OCI-LY7 (cell line): Measurements from ENCODE around the gene GGA2. TPM values are rescaled to one million over a fixed set of nuclear protein-coding genes. Genes with fewer than 3 reads are reported as not detected.
A peak's percentile ranks its signal among the peaks of the same experiment; 100 is the strongest.

Experiments
- BruUV-seq: library from RNA; stranded (reverse); fragments of 400-500 nt; replicated peaks from 2 replicates; lab custom pipeline; 2021; lab: Mats Ljungman, UMichigan
- CTCF ChIA-PET: fragments of 300-600 bp; sonication (Branson Sonifier 250); formaldehyde crosslinking; loops from one replicate; lab custom pipeline; 2022; ENCODE audit warnings: antibody characterized with exemption; ENCODE audit not compliant: unreplicated experiment; lab: Charles Lee
- POLR2A ChIA-PET: fragments of 300-600 bp; sonication (Branson Sonifier 250); formaldehyde crosslinking; loops from one replicate; lab custom pipeline; 2022; ENCODE audit warnings: antibody characterized with exemption; lab: Charles Lee
- DNase-seq: peaks from one replicate; pipeline ENCODE4 v3.0.0-alpha.2; 2015; ENCODE audit warnings: low spot score
- H2AFZ ChIP-seq: fragments of 200-600 bp; sonication (generic), shearing (Covaris generic); 2 replicates; pipeline ENCODE4 v1.6.1; 2014; ENCODE audit warnings: mild to moderate bottlenecking, antibody characterized with exemption, low read length, moderate library complexity
- H3K27ac ChIP-seq: fragments of 200-600 bp; sonication (generic); 2 replicates; pipeline ENCODE4 v1.5.1; 2014; ENCODE audit warnings: mixed run types, low read depth, mild to moderate bottlenecking, moderate library complexity, low read length, inconsistent platforms; ENCODE audit not compliant: poor library complexity, severe bottlenecking
- H3K36me3 ChIP-seq: fragments of 200-600 bp; sonication (generic); 2 replicates; pipeline ENCODE4 v1.6.1; 2014; ENCODE audit warnings: mild to moderate bottlenecking, antibody characterized with exemption, low read length, moderate library complexity, mixed read lengths; ENCODE audit not compliant: insufficient read depth
- H3K4me1 ChIP-seq: fragments of 200-600 bp; sonication (generic); 2 replicates; pipeline ENCODE4 v1.5.1; 2014; ENCODE audit warnings: mild to moderate bottlenecking, low read length; ENCODE audit not compliant: insufficient read depth, poor library complexity, severe bottlenecking
- H3K4me2 ChIP-seq: fragments of 200-600 bp; sonication (generic); 2 replicates; pipeline ENCODE4 v1.6.1; 2014; ENCODE audit warnings: mild to moderate bottlenecking, low read length
- H3K4me3 ChIP-seq: fragments of 200-600 bp; sonication (generic); 2 replicates; pipeline ENCODE4 v1.5.1; 2014; ENCODE audit warnings: mild to moderate bottlenecking, low read depth, low read length; ENCODE audit not compliant: poor library complexity, severe bottlenecking
- H3K79me2 ChIP-seq: fragments of 200-600 bp; sonication (generic); 2 replicates; pipeline ENCODE4 v1.6.1; 2016; ENCODE audit warnings: low read depth, mild to moderate bottlenecking, low read length, moderate library complexity, mixed read lengths; ENCODE audit not compliant: insufficient read depth
- H3K9me2 ChIP-seq: fragments of 200-600 bp; sonication (generic); 2 replicates; pipeline ENCODE4 v1.6.1; 2016; ENCODE audit warnings: mild to moderate bottlenecking, low read length, mixed read lengths; ENCODE audit not compliant: insufficient read depth
- H3K9me3 ChIP-seq: fragments of 200-600 bp; sonication (generic); 2 replicates; pipeline ENCODE4 v1.6.1; 2014; ENCODE audit warnings: mild to moderate bottlenecking, mixed run types, low read length, mixed read lengths
- H4K20me1 ChIP-seq: fragments of 200-600 bp; sonication (generic); 2 replicates; pipeline ENCODE4 v1.6.1; 2014; ENCODE audit warnings: mild to moderate bottlenecking, antibody characterized with exemption, low read length, moderate library complexity, mixed read lengths; ENCODE audit not compliant: insufficient read depth
- CTCF ChIP-seq: fragments of 200-600 bp; sonication (generic); conservative IDR thresholded peaks from 2 replicates; pipeline ENCODE4 v1.5.1; 2014; ENCODE audit warnings: mild to moderate bottlenecking, antibody characterized with exemption, low read length, moderate library complexity, mixed read lengths
- EZH2phosphoT487 ChIP-seq: fragments of 200-600 bp; sonication (generic); IDR thresholded peaks from 2 replicates; pipeline ENCODE4 v1.6.1; 2018; ENCODE audit warnings: low read depth, borderline replicate concordance, mild to moderate bottlenecking, mixed run types, antibody characterized with exemption, low read length, moderate library complexity, mixed read lengths
- intact Hi-C: fragments of 100-400 bp; cut with micrococcal nuclease; formaldehyde crosslinking; loops from one replicate; pipeline ENCODE4 v1.10.0; 2022; ENCODE audit not compliant: unreplicated experiment
- total RNA-seq, 2 experiments: library from RNA; depleted of rRNA in 1 of 2; stranded (reverse); fragments of >200 nt in 1 of 2; shearing (Covaris generic) in 1 of 2; gene quantifications; 2 replicates each; pipeline ENCODE4 v1.2.3, GENCODE V29; 2014 to 2022

The GGA2 gene
- total RNA-seq, 2 experiments from 2014 or later: 213 to 580 TPM

- Histone ChIP-seq H3K4me2 (peak overlapping the region; percentile 97), H3K4me1 (peaks cover 64% of the 10 kb centered on the region), H3K9me3 (peaks cover 4% of the 10 kb centered on the region; the same call in 1 of the 2 replicates), H3K27ac (peak overlapping the region; percentile 91), H3K4me3 (peak overlapping the region; percentile 99), H4K20me1 (peaks cover 67% of the 10 kb centered on the region), H3K36me3 (peaks cover 81% of the 10 kb centered on the region), H3K79me2 (peaks cover 93% of the 10 kb centered on the region), H2AFZ (no peak overlapping the region), H3K9me2 (no peaks in the 10 kb centered on the region)
- ChIA-PET CTCF (interaction anchor here (0.5 to 1.4 kb wide), 5 partner anchors 17 to 1571 kb away, joined by 3 to 4 read pairs (median 4); no protein-coding TSS in a partner anchor), POLR2A (interaction anchor here (0.6 to 3.2 kb wide), 6 partner anchors 11 to 117 kb away, joined by 3 to 31 read pairs (median 10); no protein-coding TSS in a partner anchor)
- TF ChIP-seq CTCF: no peak
- no peak for TF ChIP-seq EZH2phosphoT487
- intact Hi-C loops: loop anchor here (2.0 kb wide), 2 partner anchors 50 to 90 kb away; partner anchors contain the start of genes EARS2, NDUFAB1 and UBFD1
- peak; percentile 85 for DNase-seq
- BruUV-seq: no TSS peak
These were observed 3.7 kb downstream of the GGA2 start for GRCh38 chr16:23506606-23506994.

- ChIA-PET POLR2A (interaction anchor here (0.6 to 3.2 kb wide), 7 partner anchors 12 to 341 kb away, joined by 3 to 31 read pairs (median 7); no protein-coding TSS in a partner anchor), CTCF (interaction anchor here (0.5 to 1.4 kb wide), 5 partner anchors 16 to 1571 kb away, joined by 3 to 4 read pairs (median 4); no protein-coding TSS in a partner anchor)
- BruUV-seq: no TSS peak
- peak overlapping the region; percentile 91 for H3K27ac ChIP-seq
- peak overlapping the region; percentile 97 for H3K4me2 ChIP-seq
- peak overlapping the region; percentile 99 for H3K4me3 ChIP-seq
- TF ChIP-seq CTCF: peak; percentile 65
- TF ChIP-seq EZH2phosphoT487: no peak
- no peaks in the 10 kb centered on the region for H3K9me2 ChIP-seq
- H3K36me3 ChIP-seq: peaks cover 87% of the 10 kb centered on the region
- peaks cover 74% of the 10 kb centered on the region for H4K20me1 ChIP-seq
- peaks cover 4% of the 10 kb centered on the region; the same call in 1 of the 2 replicates for H3K9me3 ChIP-seq
- no peak overlapping the region for H2AFZ ChIP-seq
- peak; percentile 53 for DNase-seq
- peaks cover 64% of the 10 kb centered on the region for H3K4me1 ChIP-seq
- intact Hi-C loops: loop anchor here (2.0 kb wide), 3 partner anchors 15 to 91 kb away; partner anchors contain the start of genes EARS2, NDUFAB1 and UBFD1
- H3K79me2 ChIP-seq: peaks cover 99% of the 10 kb centered on the region
These were observed 4.4 kb downstream of the GGA2 start for GRCh38 chr16:23505671-23506605.
